ENCODE results near the gene UBE2D2.
"Not testable (repeated sequence)": the region's sequence is repeated elsewhere in the genome, so short reads cannot be mapped to it uniquely, and the experiment has no call there.

The UBE2D2 gene

DNA sequence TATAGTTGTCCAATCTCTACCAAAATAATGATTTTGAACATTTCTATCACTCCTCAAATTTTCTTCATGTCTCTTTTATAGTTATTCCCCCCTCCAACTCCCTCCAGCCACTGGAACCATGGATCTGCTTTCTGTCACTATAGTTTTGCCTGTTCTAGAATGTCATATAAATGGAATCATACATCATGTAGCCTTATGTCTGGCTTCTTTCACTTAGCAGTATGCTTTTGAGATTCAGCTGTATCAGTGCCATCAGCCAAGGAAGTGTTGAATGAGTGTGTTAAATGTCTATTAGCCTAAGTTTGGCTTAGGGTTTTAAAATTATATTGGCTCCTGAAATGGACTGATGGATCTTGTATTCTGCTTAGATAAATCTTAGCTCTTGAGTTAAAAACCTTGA is 36.0 kb downstream of the UBE2D2 start:
- no peaks in the 10 kb centered on the region for H3K27me3 ChIP-seq (replicated peaks in 2 of 5; ENCODE audit: control insufficient read depth in 4 of 5, insufficient read depth in 5 of 5, low read length in 4 of 5)
- ChIA-PET CTCF (interaction anchor here (0.9 to 1.2 kb wide), 2 partner anchors 10 to 186 kb away, joined by 3 read pairs; no protein-coding TSS in a partner anchor), POLR2A (no interaction called here)
- no peak for DNase-seq
- H3K36me3 ChIP-seq (ENCODE audit: control insufficient read depth in 4 of 4, insufficient read depth in 4 of 4, low read length in 3 of 4): peaks cover 3 to 22% (median 11%) of the 10 kb centered on the region in 4 experiments
- no peak overlapping the region for H3K27ac ChIP-seq (ENCODE audit: insufficient read depth in 1 of 2, low read depth in 1 of 2, low read length in 2 of 2, poor library complexity in 1 of 2, severe bottlenecking in 2 of 2)
- no peaks in the 10 kb centered on the region for H3K9me3 ChIP-seq (ENCODE audit: control extremely low read depth in 1 of 5, control insufficient read depth in 4 of 5, insufficient read depth in 2 of 5, low read depth in 1 of 5, low read length in 4 of 5)
- no peak overlapping the region for H3K4me3 ChIP-seq (ENCODE audit: control insufficient read depth in 1 of 7, extremely low read depth in 1 of 7, insufficient read depth in 4 of 7, low read depth in 2 of 7, low read length in 6 of 7)
- H3K4me1 ChIP-seq (ENCODE audit: control extremely low read depth in 1 of 4, control insufficient read depth in 4 of 4, insufficient read depth in 4 of 4, low read length in 3 of 4): peaks cover 0 to 3% (median 0%) of the 10 kb centered on the region in 4 experiments

DNA sequence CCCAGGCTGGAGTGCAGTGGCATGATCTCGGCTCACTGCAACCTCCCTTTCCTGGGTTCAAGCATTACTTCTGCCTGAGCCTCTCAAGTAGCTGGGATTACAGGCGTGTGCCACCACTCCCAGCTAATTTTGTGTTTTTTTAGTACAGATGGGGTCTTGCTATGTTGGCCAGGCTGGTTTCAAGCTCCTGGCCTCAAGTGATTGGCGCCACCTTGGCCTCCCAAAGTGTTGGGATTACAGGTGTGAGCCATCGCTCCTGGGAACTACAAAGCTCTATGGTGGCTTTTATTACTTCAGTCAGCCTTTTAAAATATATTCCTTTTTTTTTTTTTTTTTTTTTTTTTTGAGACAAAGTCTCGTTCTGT is 37.4 kb downstream of the UBE2D2 start:
- DNase-seq; H3K4me3 ChIP-seq (ENCODE audit: control insufficient read depth in 1 of 7, extremely low read depth in 1 of 7, insufficient read depth in 4 of 7, low read depth in 2 of 7, low read length in 6 of 7); H3K27ac ChIP-seq (ENCODE audit: insufficient read depth in 1 of 2, low read depth in 1 of 2, low read length in 2 of 2, poor library complexity in 1 of 2, severe bottlenecking in 2 of 2); H3K9me3 ChIP-seq (ENCODE audit: control extremely low read depth in 1 of 5, control insufficient read depth in 4 of 5, insufficient read depth in 2 of 5, low read depth in 1 of 5, low read length in 4 of 5); H3K27me3 ChIP-seq (replicated peaks in 2 of 5; ENCODE audit: control insufficient read depth in 4 of 5, insufficient read depth in 5 of 5, low read length in 4 of 5); H3K4me1 ChIP-seq (ENCODE audit: control extremely low read depth in 1 of 4, control insufficient read depth in 4 of 4, insufficient read depth in 4 of 4, low read length in 3 of 4): not testable (repeated sequence)
- WGBS (ENCODE audit: insufficient coverage): 100% methylated on average over 2 of the region's 5 CpGs
- POLR2A ChIA-PET: interaction anchor here (0.5 to 0.6 kb wide), 2 partner anchors 53 to 230 kb away, joined by 3 to 4 read pairs; no protein-coding TSS in a partner anchor
- CTCF ChIA-PET: interaction anchor here (0.6 to 1.6 kb wide), 7 partner anchors 10 to 81 kb away, joined by 3 to 5 read pairs (median 3); no protein-coding TSS in a partner anchor
- H3K36me3 ChIP-seq (ENCODE audit: control insufficient read depth in 4 of 4, insufficient read depth in 4 of 4, low read length in 3 of 4): peaks cover 8 to 33% (median 18%) of the 10 kb centered on the region in 4 experiments

DNA sequence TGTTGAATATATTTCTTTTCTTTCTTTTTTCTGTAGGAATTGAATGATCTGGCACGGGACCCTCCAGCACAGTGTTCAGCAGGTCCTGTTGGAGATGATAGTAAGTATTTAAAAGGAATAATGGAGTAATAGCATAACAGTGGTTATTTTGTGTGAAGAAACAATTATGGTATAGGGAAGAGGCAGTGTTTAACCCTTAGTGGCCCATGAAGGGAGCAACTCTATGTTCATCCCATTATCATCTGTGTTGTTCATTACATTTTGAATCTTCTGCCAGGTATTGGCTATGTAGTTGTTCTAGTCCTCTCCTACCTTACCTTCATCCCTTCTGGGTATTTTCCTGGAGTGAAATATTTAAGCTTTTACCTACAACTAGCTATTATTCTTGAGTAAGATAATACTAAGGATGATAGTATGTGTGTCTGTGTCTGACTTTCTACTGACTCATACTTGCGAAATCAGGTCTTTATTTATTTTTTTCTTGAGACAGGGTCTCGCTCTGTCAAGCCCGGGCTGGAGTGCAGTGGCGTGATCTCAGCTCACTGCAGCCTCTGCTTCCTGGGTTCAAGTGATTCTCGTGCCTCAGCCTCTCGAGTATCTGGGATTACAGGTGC is 39.3 kb downstream of the UBE2D2 start:
- ChIA-PET POLR2A (no interaction called here), CTCF (interaction anchor here (1.5 to 2.6 kb wide), 3 partner anchors 8 to 31 kb away, joined by 3 to 9 read pairs (median 5); no protein-coding TSS in a partner anchor)
- Histone ChIP-seq H3K27me3 (replicated peaks in 2 of 5; ENCODE audit: control insufficient read depth in 4 of 5, insufficient read depth in 5 of 5, low read length in 4 of 5) (no peaks in the 10 kb centered on the region), H3K36me3 (ENCODE audit: control insufficient read depth in 4 of 4, insufficient read depth in 4 of 4, low read length in 3 of 4) (peaks cover 4 to 39% (median 23%) of the 10 kb centered on the region in 4 experiments), H3K4me1 (ENCODE audit: control extremely low read depth in 1 of 4, control insufficient read depth in 4 of 4, insufficient read depth in 4 of 4, low read length in 3 of 4) (peaks cover 0 to 3% (median 1%) of the 10 kb centered on the region in 4 experiments), H3K4me3 (ENCODE audit: control insufficient read depth in 1 of 7, extremely low read depth in 1 of 7, insufficient read depth in 4 of 7, low read depth in 2 of 7, low read length in 6 of 7) (no peak overlapping the region), H3K9me3 (ENCODE audit: control extremely low read depth in 1 of 5, control insufficient read depth in 4 of 5, insufficient read depth in 2 of 5, low read depth in 1 of 5, low read length in 4 of 5) (no peaks in the 10 kb centered on the region), H3K27ac (ENCODE audit: insufficient read depth in 1 of 2, low read depth in 1 of 2, low read length in 2 of 2, poor library complexity in 1 of 2, severe bottlenecking in 2 of 2) (no peak overlapping the region)
- WGBS (ENCODE audit: insufficient coverage): 90% methylated on average over 6 of the region's 7 CpGs
- DNase-seq: no peak

DNA sequence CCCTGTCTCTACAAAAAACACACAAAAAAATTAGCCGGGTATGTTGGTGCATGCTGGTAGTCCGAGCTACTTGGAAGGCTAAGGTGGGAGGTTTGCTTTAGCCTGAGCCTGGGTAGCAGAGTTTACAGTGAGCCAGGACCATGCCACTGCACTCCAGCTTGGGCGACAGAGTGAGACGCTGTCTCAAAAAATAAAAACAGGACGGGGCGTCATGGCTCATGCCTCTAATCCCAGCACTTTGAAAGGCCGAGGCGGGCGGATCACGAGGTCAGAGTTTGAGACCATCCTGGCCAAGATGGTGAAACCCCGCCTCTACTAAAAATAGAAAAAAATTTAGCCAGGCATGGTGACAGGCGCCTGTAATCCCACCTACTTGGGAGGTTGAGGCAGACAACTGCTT is 40.3 kb downstream of the UBE2D2 start:
- no peak overlapping the region for H3K27ac ChIP-seq (ENCODE audit: insufficient read depth in 1 of 2, low read depth in 1 of 2, low read length in 2 of 2, poor library complexity in 1 of 2, severe bottlenecking in 2 of 2)
- no peaks in the 10 kb centered on the region for H3K9me3 ChIP-seq (ENCODE audit: control extremely low read depth in 1 of 5, control insufficient read depth in 4 of 5, insufficient read depth in 2 of 5, low read depth in 1 of 5, low read length in 4 of 5)
- H3K27me3 ChIP-seq (replicated peaks in 2 of 5; ENCODE audit: control insufficient read depth in 4 of 5, insufficient read depth in 5 of 5, low read length in 4 of 5): no peaks in the 10 kb centered on the region
- peaks cover 0 to 3% (median 1%) of the 10 kb centered on the region in 4 experiments for H3K4me1 ChIP-seq (ENCODE audit: control extremely low read depth in 1 of 4, control insufficient read depth in 4 of 4, insufficient read depth in 4 of 4, low read length in 3 of 4)
- no peak overlapping the region for H3K4me3 ChIP-seq (ENCODE audit: control insufficient read depth in 1 of 7, extremely low read depth in 1 of 7, insufficient read depth in 4 of 7, low read depth in 2 of 7, low read length in 6 of 7)
- H3K36me3 ChIP-seq (ENCODE audit: control insufficient read depth in 4 of 4, insufficient read depth in 4 of 4, low read length in 3 of 4): peaks cover 4 to 43% (median 28%) of the 10 kb centered on the region in 4 experiments
- WGBS (ENCODE audit: insufficient coverage): 98% methylated on average over 10 of the region's 12 CpGs
- CTCF ChIA-PET: interaction anchor here (1.1 to 2.6 kb wide), 5 partner anchors 9 to 32 kb away, joined by 3 to 9 read pairs (median 3); no protein-coding TSS in a partner anchor
- no peak for DNase-seq
- POLR2A ChIA-PET: no interaction called here

DNA sequence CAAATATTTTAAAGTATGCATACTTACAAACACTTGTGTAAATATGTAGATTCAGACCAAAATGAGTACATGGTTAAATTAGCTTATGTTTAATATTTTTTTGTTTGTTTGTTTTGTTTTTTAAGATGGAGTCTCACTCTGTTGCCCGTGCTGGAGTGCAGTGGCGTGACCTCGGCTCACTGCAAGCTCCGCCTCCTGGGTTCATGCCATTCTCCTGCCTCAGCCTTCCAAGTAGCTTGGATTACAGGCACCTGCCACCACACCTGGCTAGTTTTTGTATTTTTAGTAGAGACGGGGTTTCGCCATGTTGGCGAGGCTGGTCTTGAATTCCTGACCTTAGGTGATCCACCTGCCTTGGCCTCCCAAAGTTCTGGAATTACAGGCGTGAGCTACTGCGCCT is 40.8 kb downstream of the UBE2D2 start:
- H3K36me3 ChIP-seq (ENCODE audit: control insufficient read depth in 4 of 4, insufficient read depth in 4 of 4, low read length in 3 of 4): peaks cover 4 to 43% (median 28%) of the 10 kb centered on the region in 4 experiments
- H3K27ac ChIP-seq (ENCODE audit: insufficient read depth in 1 of 2, low read depth in 1 of 2, low read length in 2 of 2, poor library complexity in 1 of 2, severe bottlenecking in 2 of 2); H3K27me3 ChIP-seq (replicated peaks in 2 of 5; ENCODE audit: control insufficient read depth in 4 of 5, insufficient read depth in 5 of 5, low read length in 4 of 5); H3K4me1 ChIP-seq (ENCODE audit: control extremely low read depth in 1 of 4, control insufficient read depth in 4 of 4, insufficient read depth in 4 of 4, low read length in 3 of 4); POLR2A ChIA-PET; H3K9me3 ChIP-seq (ENCODE audit: control extremely low read depth in 1 of 5, control insufficient read depth in 4 of 5, insufficient read depth in 2 of 5, low read depth in 1 of 5, low read length in 4 of 5); DNase-seq; H3K4me3 ChIP-seq (ENCODE audit: control insufficient read depth in 1 of 7, extremely low read depth in 1 of 7, insufficient read depth in 4 of 7, low read depth in 2 of 7, low read length in 6 of 7): not testable (repeated sequence)
- WGBS (ENCODE audit: insufficient coverage): 100% methylated on average over 8 of the region's 9 CpGs
- CTCF ChIA-PET: interaction anchor here (1.1 to 2.6 kb wide), 5 partner anchors 9 to 32 kb away, joined by 3 to 9 read pairs (median 3); no protein-coding TSS in a partner anchor

DNA sequence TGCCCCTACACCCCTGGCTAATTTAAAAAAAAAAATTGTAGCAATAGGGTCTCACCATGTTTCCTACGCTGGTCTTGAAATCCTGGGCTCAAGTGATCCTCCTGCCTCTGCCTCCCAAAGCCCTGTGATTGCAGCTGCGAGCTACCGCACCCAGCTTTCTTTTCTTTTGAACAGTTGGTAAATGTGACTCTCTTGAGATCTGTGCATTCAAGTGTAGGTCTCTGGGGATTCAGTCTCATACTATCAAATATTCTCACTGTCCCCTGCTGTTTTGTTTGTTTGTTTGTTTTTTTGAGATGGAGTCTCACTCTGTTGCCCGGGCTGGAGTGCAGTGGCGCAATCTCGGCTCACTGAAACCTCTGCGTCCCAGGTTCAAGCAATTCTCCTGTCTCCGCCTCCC is 44.7 kb downstream of the UBE2D2 start:
- peaks cover 0 to 3% (median 0%) of the 10 kb centered on the region in 4 experiments for H3K4me1 ChIP-seq (ENCODE audit: control extremely low read depth in 1 of 4, control insufficient read depth in 4 of 4, insufficient read depth in 4 of 4, low read length in 3 of 4)
- CTCF ChIA-PET: interaction anchor here (1.3 to 2.1 kb wide), 2 partner anchors 7 to 22 kb away, joined by 3 to 4 read pairs; no protein-coding TSS in a partner anchor
- H3K4me3 ChIP-seq (ENCODE audit: control insufficient read depth in 1 of 7, extremely low read depth in 1 of 7, insufficient read depth in 4 of 7, low read depth in 2 of 7, low read length in 6 of 7): no peak overlapping the region
- no peaks in the 10 kb centered on the region for H3K9me3 ChIP-seq (ENCODE audit: control extremely low read depth in 1 of 5, control insufficient read depth in 4 of 5, insufficient read depth in 2 of 5, low read depth in 1 of 5, low read length in 4 of 5)
- DNase-seq: no peak
- WGBS (ENCODE audit: insufficient coverage): 100% methylated on average over 7 of the region's 8 CpGs
- peaks cover 4 to 43% (median 26%) of the 10 kb centered on the region in 4 experiments for H3K36me3 ChIP-seq (ENCODE audit: control insufficient read depth in 4 of 4, insufficient read depth in 4 of 4, low read length in 3 of 4)
- POLR2A ChIA-PET: no interaction called here
- H3K27me3 ChIP-seq (replicated peaks in 2 of 5; ENCODE audit: control insufficient read depth in 4 of 5, insufficient read depth in 5 of 5, low read length in 4 of 5): no peaks in the 10 kb centered on the region
- H3K27ac ChIP-seq (ENCODE audit: insufficient read depth in 1 of 2, low read depth in 1 of 2, low read length in 2 of 2, poor library complexity in 1 of 2, severe bottlenecking in 2 of 2): no peak overlapping the region

Data from common myeloid progenitor, CD34-positive (primary cell).